Mesenchymal stem cell (in vitro differentiated cells and primary cell): ENCODE results near the gene TRIM39.

ENCODE experiments used
- DNase-seq: peaks from one replicate; pipeline ENCODE4 v3.0.0-alpha.2; 2013
- H2AFZ ChIP-seq: one replicate; pipeline ENCODE4 v1.6.1; 2013; ENCODE audit warnings: low read depth, mild to moderate bottlenecking, control low read depth, inconsistent platforms, low read length, moderate library complexity
- H2AK5ac ChIP-seq: 2 replicates; pipeline ENCODE4 v1.6.1; 2013; ENCODE audit warnings: low read length, moderate library complexity, mild to moderate bottlenecking, inconsistent platforms; ENCODE audit not compliant: severe bottlenecking
- H2BK120ac ChIP-seq: one replicate; pipeline ENCODE4 v1.6.1; 2013; ENCODE audit warnings: low read depth, mild to moderate bottlenecking, inconsistent platforms, low read length, moderate library complexity
- H2BK12ac ChIP-seq, 2 experiments: one replicate each; pipeline ENCODE4 v1.6.1; 2013; ENCODE audit warnings: inconsistent platforms in 2 of 2, low read length in 2 of 2, mild to moderate bottlenecking in 2 of 2, moderate library complexity in 2 of 2, control low read depth in 1 of 2
- H2BK15ac ChIP-seq: one replicate; pipeline ENCODE4 v1.6.1; 2013; ENCODE audit warnings: mild to moderate bottlenecking, low read depth, inconsistent platforms; ENCODE audit not compliant: poor library complexity, severe bottlenecking
- H2BK5ac ChIP-seq: 2 replicates; pipeline ENCODE4 v1.6.1; 2013; ENCODE audit warnings: low read depth, mild to moderate bottlenecking, low read length, control low read depth, inconsistent platforms; ENCODE audit not compliant: poor library complexity, severe bottlenecking
- H3K14ac ChIP-seq, 2 experiments: one replicate each; pipeline ENCODE4 v1.6.1; 2013; ENCODE audit warnings: inconsistent platforms in 2 of 2, low read length in 2 of 2, control low read depth in 1 of 2, mild to moderate bottlenecking in 1 of 2, moderate library complexity in 1 of 2
- H3K18ac ChIP-seq, 2 experiments: one replicate each; pipeline ENCODE4 v1.6.1; 2013; ENCODE audit warnings: inconsistent platforms in 2 of 2, low read length in 2 of 2, control low read depth in 1 of 2, low read depth in 1 of 2, mild to moderate bottlenecking in 1 of 2
- H3K23ac ChIP-seq, 2 experiments: one replicate each; pipeline ENCODE4 v1.6.1; 2013; ENCODE audit warnings: inconsistent platforms in 2 of 2, low read length in 2 of 2, mild to moderate bottlenecking in 2 of 2, moderate library complexity in 2 of 2, control low read depth in 1 of 2
- H3K27ac ChIP-seq: 2 replicates; pipeline ENCODE4 v1.5.1; 2013; ENCODE audit warnings: mild to moderate bottlenecking, moderate library complexity, low read length, control low read depth, inconsistent platforms; ENCODE audit not compliant: poor library complexity, severe bottlenecking
- H3K27me3 ChIP-seq, 2 experiments: 2 replicates each; pipeline versions ENCODE4 v1.6.1 to v1.7.0; 2013; ENCODE audit warnings: low read length in 2 of 2, mild to moderate bottlenecking in 2 of 2, moderate library complexity in 2 of 2, control low read depth in 1 of 2, inconsistent platforms in 1 of 2; ENCODE audit not compliant: control insufficient read depth in 1 of 2, insufficient read depth in 1 of 2
- H3K36me3 ChIP-seq, 2 experiments: 2 replicates each; pipeline versions ENCODE4 v1.6.1 to v1.7.0; 2013; ENCODE audit warnings: low read length in 2 of 2, control low read depth in 1 of 2, inconsistent platforms in 1 of 2, low read depth in 1 of 2, mild to moderate bottlenecking in 1 of 2; ENCODE audit not compliant: insufficient read depth in 2 of 2, control insufficient read depth in 1 of 2
- H3K4ac ChIP-seq, 2 experiments: one replicate each; pipeline ENCODE4 v1.6.1; 2013; ENCODE audit warnings: inconsistent platforms in 2 of 2, low read length in 2 of 2, mild to moderate bottlenecking in 2 of 2, moderate library complexity in 2 of 2, control low read depth in 1 of 2, low read depth in 1 of 2
- H3K4me1 ChIP-seq: 2 replicates; pipeline ENCODE4 v1.6.1; 2013; ENCODE audit warnings: low read depth, low read length, control low read depth; ENCODE audit not compliant: control insufficient read depth, insufficient read depth
- H3K4me2 ChIP-seq: 2 replicates; pipeline ENCODE4 v1.6.1; 2013; ENCODE audit warnings: low read length, mild to moderate bottlenecking, inconsistent platforms; ENCODE audit not compliant: poor library complexity, severe bottlenecking
- H3K4me3 ChIP-seq, 2 experiments: 2 replicates each; pipeline versions ENCODE4 v1.5.1 to v1.7.0; 2013; ENCODE audit warnings: low read length in 2 of 2, mild to moderate bottlenecking in 2 of 2, control low read depth in 1 of 2, low read depth in 1 of 2; ENCODE audit not compliant: insufficient read depth in 1 of 2
- H3K79me1 ChIP-seq: replicated peaks from 2 replicates; pipeline ENCODE4 v1.6.1; 2013; ENCODE audit warnings: mild to moderate bottlenecking, control low read depth, low read length, inconsistent platforms; ENCODE audit not compliant: poor library complexity, severe bottlenecking
- H3K9ac ChIP-seq: 2 replicates; pipeline ENCODE4 v1.7.0; 2013; ENCODE audit warnings: mild to moderate bottlenecking, low read length, moderate library complexity
- H3K9me3 ChIP-seq: 2 replicates; pipeline ENCODE4 v1.7.0; 2013; ENCODE audit warnings: mild to moderate bottlenecking, low read length; ENCODE audit not compliant: control insufficient read depth
- H4K8ac ChIP-seq: one replicate; pipeline ENCODE4 v1.6.1; 2013; ENCODE audit warnings: inconsistent platforms, mild to moderate bottlenecking, low read length, moderate library complexity
- H4K91ac ChIP-seq: one replicate; pipeline ENCODE4 v1.6.1; 2013; ENCODE audit warnings: mild to moderate bottlenecking, low read length, inconsistent platforms
- WGBS: methylation state at CpG from one replicate; pipeline ENCODE4 v1.1.7; 2013; ENCODE audit warnings: mixed read lengths; 5-methylcytosine and 5-hydroxymethylcytosine counted together

TRIM39 gene

GRCh38 chr6:30325873-30326525, 728 bp upstream of the TRIM39 start:
- peak overlapping the region; percentile 98 for H3K9ac ChIP-seq
- H3K4me1 ChIP-seq = peaks cover 9% of the 10 kb centered on the region
- H3K9me3 ChIP-seq = no peaks in the 10 kb centered on the region
- H4K8ac ChIP-seq = peak overlapping the region; percentile 96
- peak overlapping the region; percentile 94 for H4K91ac ChIP-seq
- peak overlapping the region; percentile 84 to 95 for H3K4ac ChIP-seq
- H3K36me3 ChIP-seq = peaks cover 12 to 19% of the 10 kb centered on the region in 2 experiments
- H3K27me3 ChIP-seq = no peaks in the 10 kb centered on the region
- WGBS = 0% methylated on average over 28 of the region's 29 CpGs
- peak overlapping the region; percentile 99 for H3K4me2 ChIP-seq
- peak overlapping the region; percentile 88 for H3K27ac ChIP-seq
- peak overlapping the region; percentile 20 for H2AK5ac ChIP-seq
- H3K79me1 ChIP-seq = peaks cover 15% of the 10 kb centered on the region
- H3K14ac ChIP-seq = peak overlapping the region; percentile 23 to 36
- peak overlapping the region; percentile 81 for H2BK5ac ChIP-seq
- peak overlapping the region; percentile 87 for H2BK120ac ChIP-seq
- DNase-seq = no peak
- H3K23ac ChIP-seq = peak overlapping the region in 1 of 2 experiments; percentile 37
- H3K18ac ChIP-seq = peak overlapping the region; percentile 87 to 90
- peak overlapping the region; percentile 62 for H2AFZ ChIP-seq
- H3K4me3 ChIP-seq = peak overlapping the region; percentile 96 to 99
- peak overlapping the region; percentile 92 for H2BK15ac ChIP-seq
- peak overlapping the region in 1 of 2 experiments; percentile 84 for H2BK12ac ChIP-seq

- peak overlapping the region in 1 of 2 experiments; percentile 37 for H3K14ac ChIP-seq
- no peaks in the 10 kb centered on the region for H3K9me3 ChIP-seq
- no peak overlapping the region for H2BK5ac ChIP-seq
- peaks cover 14% of the 10 kb centered on the region for H3K79me1 ChIP-seq
- no peak overlapping the region for H2BK120ac ChIP-seq
- H3K4me1 ChIP-seq = peaks cover 9% of the 10 kb centered on the region
- peak overlapping the region; percentile 78 for H4K91ac ChIP-seq
- H3K18ac ChIP-seq = peak overlapping the region; percentile 87 to 90
- peak overlapping the region in 1 of 2 experiments; percentile 8 for H2BK12ac ChIP-seq
- 21% methylated on average over 5 of the region's 17 CpGs for WGBS
- peak overlapping the region; percentile 78 for H2AFZ ChIP-seq
- peak overlapping the region; percentile 84 to 95 for H3K4ac ChIP-seq
- peak overlapping the region; percentile 96 for H4K8ac ChIP-seq
- peak overlapping the region; percentile 72 for H3K4me2 ChIP-seq
- H3K4me3 ChIP-seq = peak overlapping the region; percentile 96 to 99
- peak overlapping the region in 1 of 2 experiments; percentile 29 for H3K23ac ChIP-seq
- H2AK5ac ChIP-seq = no peak overlapping the region
- DNase-seq = no peak
- H3K9ac ChIP-seq = peak overlapping the region; percentile 98
- H2BK15ac ChIP-seq = no peak overlapping the region
- no peak overlapping the region for H3K27ac ChIP-seq
- H3K36me3 ChIP-seq = peaks cover 13 to 32% of the 10 kb centered on the region in 2 experiments
- no peaks in the 10 kb centered on the region for H3K27me3 ChIP-seq
Measured at GRCh38 chr6:30327232-30327746, 562 bp downstream of the TRIM39 start.

- no peak for DNase-seq
- Histone ChIP-seq H3K79me1 (peaks cover 13% of the 10 kb centered on the region), H3K4me1 (peaks cover 8% of the 10 kb centered on the region)
Measured at GRCh38 chr6:30328397-30328796, 1.7 kb downstream of the TRIM39 start.

GRCh38 chr6:30329331-30329730, 2.6 kb downstream of the TRIM39 start:
- Histone ChIP-seq H2BK12ac (no peak overlapping the region), H3K4me1 (peaks cover 8% of the 10 kb centered on the region), H3K23ac (no peak overlapping the region), H2AFZ (no peak overlapping the region), H3K18ac (no peak overlapping the region), H3K4me3 (no peak overlapping the region), H2BK120ac (no peak overlapping the region), H3K9ac (no peak overlapping the region), H3K14ac (no peak overlapping the region), H3K79me1 (peaks cover 13% of the 10 kb centered on the region), H3K4me2 (no peak overlapping the region), H3K27ac (no peak overlapping the region), H4K8ac (no peak overlapping the region), H2AK5ac (no peak overlapping the region), H3K9me3 (no peaks in the 10 kb centered on the region), H2BK15ac (no peak overlapping the region), H3K27me3 (no peaks in the 10 kb centered on the region), H3K36me3 (peaks cover 13 to 47% of the 10 kb centered on the region in 2 experiments), H4K91ac (no peak overlapping the region), H2BK5ac (no peak overlapping the region), H3K4ac (no peak overlapping the region)
- no peak for DNase-seq
- WGBS = 95% methylated on average over 12 of the region's 12 CpGs

More at GRCh38 chr6:30328397-30328796, 1.7 kb downstream of the TRIM39 start:
- Histone ChIP-seq H2AFZ (no peak overlapping the region), H2BK15ac (no peak overlapping the region), H3K14ac (no peak overlapping the region), H3K36me3 (peaks cover 13 to 39% of the 10 kb centered on the region in 2 experiments), H3K23ac (no peak overlapping the region), H2BK12ac (no peak overlapping the region), H4K8ac (no peak overlapping the region), H2BK120ac (no peak overlapping the region), H4K91ac (no peak overlapping the region), H3K27ac (no peak overlapping the region), H3K4me3 (no peak overlapping the region), H3K9me3 (no peaks in the 10 kb centered on the region), H3K9ac (no peak overlapping the region), H3K4ac (no peak overlapping the region), H3K27me3 (no peaks in the 10 kb centered on the region), H2BK5ac (no peak overlapping the region), H3K4me2 (no peak overlapping the region), H2AK5ac (no peak overlapping the region), H3K18ac (no peak overlapping the region)
